ENCODE results near the gene MAVS.
A peak's percentile ranks its signal among the peaks of the same experiment; 100 is the strongest.
"Not testable (repeated sequence)": the region's sequence is repeated elsewhere in the genome, so short reads cannot be mapped to it uniquely, and the experiment has no call there.

The MAVS gene

DNA sequence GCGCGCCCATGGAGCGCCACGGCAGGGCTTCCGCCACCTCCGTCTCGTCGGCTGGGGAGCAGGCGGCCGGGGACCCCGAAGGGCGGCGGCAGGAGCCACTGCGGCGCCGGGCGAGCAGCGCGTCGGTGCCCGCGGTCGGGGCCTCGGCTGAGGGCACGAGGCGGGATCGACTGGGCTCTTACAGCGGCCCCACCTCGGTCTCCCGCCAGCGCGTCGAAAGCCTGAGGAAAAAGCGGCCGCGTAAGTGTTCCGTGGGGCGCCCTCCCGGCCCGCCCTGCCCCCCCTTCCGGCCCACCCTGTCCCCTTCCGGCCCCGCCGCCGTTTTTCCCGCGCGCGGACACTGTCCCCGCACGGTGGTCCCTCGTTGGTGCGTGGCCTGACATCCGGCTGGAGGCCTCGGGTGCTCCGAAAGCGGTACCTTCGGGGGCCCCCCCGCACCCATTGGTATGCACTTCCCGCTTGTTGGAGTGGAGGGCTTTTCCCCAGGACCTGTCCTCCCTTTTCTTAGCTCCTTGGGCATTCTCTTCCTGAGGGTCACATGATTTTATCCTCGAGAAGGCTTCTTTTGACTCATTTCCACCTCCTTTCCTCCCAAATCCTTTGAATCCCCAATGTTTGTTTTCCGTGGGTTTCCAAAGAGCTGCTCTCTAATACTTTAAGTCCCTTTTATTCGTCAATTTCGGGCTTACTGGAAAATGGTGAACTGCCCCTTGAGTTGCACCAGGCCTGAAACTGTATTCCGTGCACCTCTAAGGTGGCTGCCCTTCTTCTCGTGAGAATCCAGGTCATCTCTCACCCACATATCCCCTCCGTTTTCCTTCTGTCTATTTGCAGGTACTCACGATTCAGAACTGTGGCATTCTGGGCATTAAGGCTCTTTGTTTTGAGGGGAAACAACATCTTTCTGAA is 43.1 kb downstream of the MAVS start:
- DNase-seq = peak; percentile 48 to 75 (median 63)

DNA sequence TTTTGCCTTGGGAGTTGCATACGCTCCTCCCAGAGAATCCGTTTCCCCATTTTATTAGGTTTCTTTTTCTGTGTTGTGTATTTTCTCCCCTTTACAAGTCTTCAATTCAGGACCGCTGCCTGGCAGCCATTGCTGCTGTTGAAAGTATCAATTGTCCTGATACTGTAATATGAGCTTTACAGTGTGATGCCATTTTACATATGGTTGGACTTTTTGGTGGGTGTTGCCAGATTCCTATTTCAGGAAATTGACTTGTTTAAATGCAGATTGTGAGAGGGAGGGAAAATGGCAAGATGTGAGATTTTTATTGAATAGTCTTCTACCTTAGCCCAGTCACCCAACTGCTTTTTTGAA is 43.7 kb downstream of the MAVS start:
- peak; percentile 52 to 66 (median 55) for DNase-seq

DNA sequence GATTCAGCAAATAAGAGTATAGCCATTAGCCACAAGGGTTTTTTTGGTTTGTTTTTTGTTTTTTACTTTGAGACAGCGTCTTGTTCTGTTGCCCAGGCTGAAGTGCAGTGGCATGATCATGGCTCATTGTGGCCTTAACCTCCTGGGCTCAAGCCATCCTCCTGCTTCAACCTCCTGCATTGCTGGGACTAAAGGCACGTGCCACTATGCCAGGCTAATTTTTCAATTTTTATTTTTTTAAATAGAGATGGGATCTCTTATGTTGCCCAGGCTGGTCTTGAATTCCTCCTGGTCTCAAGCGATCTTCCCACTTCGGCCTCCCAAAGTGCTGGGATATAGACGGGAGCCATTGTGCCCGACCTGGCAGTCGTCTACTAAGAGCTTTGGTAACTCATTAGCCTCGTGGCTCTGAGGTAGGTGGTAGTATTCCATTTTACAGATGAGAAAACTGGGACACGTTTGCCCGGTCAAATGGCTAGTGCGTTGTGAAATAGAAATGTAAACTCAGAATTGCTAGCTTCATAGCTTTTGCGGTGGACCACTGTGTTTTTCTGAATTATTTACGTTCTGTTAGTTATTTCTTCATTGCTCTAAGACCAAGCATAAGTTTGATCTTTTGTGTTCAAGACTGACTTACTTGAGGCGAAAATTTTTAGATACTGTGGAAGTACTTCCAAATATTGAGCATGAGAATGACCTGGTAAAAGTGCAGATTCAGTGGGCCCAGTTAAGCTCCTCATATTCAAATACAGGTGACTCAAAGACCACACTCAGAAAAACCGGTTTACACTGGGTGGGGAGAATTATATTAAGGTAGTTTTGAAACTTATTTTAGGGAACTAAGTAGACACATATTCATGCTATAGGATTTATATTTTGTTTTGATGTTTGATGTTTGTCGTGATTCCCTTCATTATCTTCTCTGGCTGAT is 44.6 kb downstream of the MAVS start:
- no peak for DNase-seq

DNA sequence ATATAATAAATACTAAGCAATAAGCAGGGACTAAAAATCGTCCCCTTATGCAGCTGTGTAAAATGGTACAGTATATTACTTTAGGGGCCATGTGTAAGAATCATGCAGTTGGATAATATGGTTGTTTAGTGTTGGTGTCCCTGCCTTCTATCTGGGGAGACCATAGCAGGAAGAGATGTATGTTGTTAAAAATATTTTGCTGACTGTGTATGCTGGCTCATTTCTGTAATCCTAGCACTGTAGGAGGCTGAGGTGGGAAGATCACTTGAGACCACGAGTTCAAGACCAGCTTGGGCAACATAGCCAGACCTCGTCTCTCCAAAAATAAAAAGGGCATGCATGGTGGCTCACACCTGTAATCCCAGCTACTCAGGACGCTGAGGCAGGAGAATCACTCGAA is 48.2 kb downstream of the MAVS start:
- DNase-seq = no peak

DNA sequence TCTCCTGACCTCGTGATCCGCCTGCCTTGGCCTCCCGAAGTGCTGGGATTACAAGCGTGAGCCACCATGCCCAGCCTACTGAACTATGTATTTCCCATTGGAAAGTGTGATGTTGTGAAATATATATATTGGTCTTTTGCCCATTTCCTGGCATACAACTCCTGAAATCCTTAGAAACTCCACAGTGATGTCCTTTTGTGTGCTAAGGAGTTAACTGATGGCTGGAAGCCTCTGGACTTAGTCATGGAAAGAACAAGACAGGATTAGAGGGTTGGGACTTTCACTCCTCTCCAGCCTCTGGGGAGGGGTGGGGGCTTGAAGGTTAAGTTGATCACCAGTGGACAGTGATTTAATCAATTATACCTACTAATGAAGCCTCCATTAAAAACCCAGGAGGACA is 49.7 kb downstream of the MAVS start:
- DNase-seq = no peak

DNA sequence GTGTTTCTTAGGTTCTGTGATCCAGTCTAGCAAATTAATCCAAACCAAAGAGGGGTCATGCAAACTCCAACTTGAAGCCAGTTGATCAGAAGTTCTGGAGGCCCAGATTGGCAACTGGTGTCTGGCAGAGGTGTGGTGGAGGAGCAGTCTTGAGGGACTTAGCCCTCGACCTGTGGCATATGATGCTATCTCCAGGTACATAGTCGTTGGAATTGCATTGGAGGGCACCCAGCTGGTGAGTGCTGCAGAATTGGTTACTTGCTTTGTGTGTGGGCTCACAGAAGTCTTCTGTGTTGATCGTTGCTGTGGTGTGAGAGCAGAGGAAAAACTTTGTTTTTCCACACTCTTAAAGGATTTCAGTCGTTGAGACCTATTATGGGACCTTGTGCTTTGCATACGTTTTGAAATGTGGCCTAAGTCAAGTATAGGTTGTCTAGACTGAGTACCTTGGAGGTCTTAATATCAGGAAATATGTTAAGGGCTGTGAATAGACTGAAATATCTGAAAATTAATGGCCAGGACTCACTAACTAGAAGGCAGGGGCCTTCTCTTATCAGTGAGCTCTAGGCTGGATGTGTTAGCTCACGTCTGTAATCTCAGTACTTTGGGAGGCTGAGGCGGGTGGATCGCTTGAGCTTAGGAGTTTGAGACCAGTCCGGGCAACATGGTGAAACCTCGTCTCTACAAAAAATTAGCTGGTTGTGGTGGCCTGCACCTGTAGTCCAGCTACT is 50.4 kb downstream of the MAVS start:
- no peak for DNase-seq

DNA sequence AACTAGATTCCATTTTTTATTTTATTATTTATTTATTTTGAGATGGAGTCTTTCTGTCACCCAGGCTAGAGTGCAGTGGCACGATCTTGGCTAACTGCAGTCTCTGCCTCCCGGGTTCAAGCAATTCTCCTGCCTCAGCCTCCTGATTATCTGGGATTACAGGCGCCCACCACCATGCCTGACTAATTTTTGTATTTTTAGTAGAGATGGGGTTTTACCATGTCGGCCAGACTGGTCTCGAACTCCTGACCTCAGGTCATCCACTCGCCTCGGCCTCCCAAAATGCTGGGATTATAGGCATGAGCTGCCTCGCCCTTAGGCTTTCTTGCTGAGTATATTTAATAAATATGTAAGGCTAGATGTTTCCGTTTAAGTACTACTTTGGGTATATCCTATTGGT is 51.5 kb downstream of the MAVS start:
- DNase-seq = not testable (repeated sequence)

DNA sequence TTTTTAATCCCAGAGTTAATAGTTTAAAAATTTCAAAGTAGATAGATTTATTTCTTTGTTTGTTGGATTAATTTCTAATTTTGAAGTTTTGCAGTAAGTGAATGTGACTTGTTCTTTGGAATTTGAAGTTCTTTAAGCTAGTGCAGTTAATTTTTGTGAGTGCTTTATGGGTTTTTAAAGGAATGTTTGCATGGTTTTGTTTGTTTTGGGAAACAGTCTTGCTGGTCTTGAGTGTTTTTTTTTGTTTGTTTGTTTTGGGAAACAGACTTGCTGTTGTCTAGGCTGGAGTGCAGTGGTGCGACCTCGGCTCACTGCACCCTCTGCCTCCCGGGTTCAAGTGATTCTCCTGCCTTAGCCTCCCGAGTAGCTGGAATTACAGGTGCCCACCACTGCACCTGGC is 52.0 kb downstream of the MAVS start:
- no peak for DNase-seq

DNA sequence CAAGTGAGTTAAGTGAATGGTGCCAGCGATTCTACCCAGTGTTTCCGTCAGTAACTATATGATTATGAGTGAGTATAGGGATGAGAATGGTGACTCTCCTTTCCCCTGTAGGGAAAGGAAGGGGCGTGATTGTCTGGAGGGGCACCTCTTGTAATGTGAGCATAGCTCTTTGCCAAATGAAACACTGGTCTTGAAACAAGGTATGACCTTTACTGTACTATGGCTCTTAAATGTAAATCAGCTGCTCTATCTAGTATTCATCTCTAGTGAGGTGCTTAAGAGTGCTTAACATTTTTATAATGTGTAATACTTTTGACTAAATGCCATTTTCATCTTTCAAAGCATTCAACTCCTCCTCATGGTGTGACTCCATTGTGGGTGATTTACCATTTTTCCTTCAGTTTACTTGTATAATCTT is 53.6 kb downstream of the MAVS start:
- DNase-seq = no peak

DNA sequence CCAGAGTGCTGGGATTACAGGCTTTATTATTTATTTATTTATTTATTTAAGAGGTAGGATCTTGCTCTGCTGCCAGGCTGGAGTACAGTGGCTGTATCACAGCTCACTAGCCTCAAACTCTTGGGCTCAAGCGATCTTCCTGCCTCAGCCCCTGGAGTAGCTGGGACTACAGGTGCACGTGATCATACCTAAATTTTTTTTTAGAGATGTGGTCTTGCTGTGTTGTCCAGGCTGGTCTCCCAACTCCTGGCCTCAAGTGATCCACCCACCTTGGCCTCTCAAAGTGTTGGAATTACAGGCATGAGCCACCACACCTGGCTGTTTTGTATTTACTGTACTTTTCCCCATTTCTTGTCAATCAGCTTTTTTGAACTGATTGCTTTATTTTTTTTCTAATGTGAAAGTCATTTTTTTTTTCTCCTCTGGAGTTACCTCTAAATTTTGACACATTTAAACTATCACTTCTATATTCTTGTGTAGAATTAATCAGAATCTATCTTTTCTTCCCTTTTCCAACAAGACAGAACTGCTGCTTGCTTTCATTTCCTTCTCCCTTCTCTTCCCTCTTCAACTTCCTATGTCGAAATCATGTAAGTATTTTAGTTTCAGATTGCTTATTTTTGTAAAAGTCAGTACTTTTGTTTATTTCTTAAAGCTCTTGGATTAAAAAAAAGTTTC is 54.5 kb downstream of the MAVS start:
- DNase-seq = peak; percentile 58 to 91 (median 85)

DNA sequence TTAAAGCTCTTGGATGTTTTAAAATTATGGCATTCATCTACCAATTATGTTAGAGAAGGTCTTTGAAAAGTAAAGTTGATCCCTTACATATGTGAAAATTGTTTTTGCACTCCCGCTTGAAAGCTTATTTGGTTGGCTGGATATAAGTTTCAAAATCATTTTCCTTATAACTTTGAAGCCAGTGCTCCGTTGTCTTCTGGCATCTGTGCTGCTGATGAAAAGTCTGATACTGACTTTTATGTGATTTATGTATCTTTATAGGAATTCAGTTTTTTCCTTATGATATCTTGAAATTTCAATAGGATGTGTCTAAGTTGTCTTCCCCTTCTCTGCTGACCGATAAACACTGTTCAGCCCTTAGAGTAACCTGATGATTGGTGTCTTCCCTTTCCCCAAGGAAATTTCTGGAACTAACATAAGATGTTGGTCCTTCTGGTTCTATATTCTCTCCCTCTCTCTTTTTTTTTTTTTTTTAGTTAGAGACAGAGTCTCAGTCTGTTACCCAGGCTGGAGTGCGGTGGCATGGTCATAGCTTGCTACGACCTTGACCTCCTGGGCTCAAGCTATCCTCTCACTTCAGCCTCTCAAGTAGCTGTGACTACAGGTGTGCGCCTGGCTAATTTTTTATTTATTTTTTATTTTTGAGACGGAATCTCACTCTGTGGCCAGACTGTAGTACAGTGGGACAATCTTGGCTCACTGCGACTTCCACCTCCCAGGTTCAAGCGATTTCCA is 55.2 kb downstream of the MAVS start:
- DNase-seq = peak in 1 of 3 donors; percentile 42

DNA sequence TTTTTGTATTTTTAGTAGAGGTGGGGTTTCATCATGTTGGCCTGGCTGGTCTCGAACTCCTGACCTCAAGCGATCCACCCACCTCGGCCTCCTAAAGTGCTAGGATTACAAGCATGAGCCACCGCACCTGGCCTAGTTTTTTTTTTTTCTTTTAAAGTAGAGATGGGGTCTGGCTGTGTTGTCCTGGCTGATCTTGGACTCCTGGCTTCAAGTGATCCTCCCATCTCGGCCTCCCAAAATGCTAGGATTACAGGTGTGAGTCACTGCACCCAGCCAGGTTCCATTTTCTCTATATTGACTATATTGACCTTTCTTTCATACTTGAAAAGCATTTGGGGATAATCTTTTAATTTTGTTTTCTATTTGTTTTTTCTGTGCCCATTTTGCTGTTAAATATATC is 55.8 kb downstream of the MAVS start:
- DNase-seq = no peak

DNA sequence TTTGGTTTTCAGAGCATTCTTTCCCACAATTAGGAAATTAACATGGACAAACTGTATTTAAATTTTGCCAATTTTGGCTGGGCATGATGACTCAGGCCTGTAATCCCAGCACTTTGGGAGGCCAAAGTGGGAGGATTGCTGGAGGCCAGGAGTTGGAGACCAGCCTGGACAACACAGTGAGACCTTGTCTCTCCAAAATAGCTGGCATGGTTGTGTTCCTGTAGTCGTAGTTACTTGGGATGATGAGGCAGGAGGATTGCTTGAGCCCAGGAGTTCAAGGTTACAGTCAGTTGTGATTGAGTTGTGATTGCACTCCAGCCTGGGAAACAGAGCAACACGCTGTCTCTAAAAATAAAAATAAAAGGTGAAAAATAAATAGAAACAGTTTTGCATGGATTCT is 57.6 kb downstream of the MAVS start:
- no peak for DNase-seq

DNA sequence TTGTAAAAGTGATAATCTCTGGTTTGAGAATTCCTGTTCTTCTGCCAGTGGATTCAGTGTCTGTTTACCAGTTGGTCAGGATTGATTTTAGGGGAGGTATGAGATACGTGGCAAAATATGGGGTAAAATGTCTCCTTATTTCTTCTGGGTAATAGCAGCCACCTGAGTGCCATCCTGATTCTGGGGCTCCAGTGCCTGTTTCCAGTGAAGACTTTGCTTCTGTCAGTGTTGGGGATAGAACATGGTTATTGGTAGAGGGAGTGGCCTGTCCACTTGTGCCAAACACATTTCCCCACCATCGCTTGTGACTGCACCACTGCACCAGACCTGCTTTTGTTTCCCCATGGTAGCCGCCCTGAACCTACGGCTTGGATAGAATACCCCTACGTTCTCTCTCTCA is 58.2 kb downstream of the MAVS start:
- no peak for DNase-seq

DNA sequence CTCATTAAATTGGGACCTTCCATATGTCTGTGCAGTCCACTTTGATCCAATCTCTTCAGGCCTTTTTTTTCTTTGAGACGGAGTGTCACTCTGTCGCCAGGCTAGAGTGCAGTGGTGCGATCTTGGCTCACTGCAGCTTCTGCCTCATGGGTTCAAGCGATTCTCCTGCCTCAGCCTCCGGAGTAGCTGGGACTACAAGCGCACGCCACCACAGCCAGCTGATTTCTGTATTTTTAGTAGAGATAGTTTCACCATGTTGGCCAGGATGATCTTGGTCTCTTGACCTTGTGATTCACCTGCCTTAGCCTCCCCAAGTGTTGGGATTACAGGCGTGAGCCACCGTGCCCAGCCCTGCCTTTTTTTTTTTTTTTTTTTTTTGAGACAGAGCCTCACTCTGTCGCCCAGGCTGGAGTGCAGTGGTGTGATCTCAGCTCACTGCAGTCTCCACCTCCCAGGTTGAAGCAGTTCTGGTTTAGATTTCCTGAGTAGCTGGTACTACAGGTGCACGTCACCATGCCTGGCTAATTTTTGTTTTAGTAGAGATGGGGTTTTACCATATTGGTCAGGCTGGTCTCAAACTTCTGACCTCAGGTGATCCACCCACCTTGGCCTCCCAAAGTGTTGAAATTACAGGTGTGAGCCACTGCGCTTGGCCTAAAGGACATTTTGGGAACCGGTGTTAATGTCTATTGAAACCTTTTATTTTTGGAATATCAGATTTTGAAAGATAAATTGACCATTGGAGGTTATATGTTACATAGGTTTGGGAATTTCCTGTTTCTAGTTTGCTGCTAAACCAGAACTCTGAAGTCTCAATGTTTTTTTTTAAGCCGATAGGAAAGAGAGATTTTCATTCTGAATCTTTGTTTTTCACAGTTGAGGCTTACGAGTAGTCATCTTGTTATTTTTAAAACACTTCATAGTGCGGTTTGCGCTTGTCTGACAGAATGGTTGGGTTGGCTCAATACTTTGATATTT is 60.4 kb downstream of the MAVS start:
- DNase-seq = not testable (repeated sequence)

DNA sequence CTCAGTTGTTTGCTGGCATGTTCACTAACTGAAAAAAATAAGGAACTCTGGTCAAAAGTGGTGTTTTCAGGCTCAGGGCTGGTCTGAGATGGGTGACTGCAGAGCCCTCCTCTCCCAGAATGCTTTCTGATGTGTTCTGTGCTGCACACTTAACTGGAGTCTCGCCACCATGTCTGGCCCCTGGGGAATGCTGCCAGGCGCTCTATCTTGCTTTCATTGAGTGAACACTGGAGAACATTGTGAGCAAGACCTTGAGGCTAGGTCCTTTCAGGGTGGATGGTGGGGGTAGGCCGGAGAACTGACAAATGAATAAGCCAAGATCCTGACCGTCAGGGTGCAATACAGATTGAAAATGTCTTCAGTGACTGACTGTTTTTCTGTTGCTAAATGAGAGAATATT is 62.0 kb downstream of the MAVS start:
- no peak for DNase-seq

DNA sequence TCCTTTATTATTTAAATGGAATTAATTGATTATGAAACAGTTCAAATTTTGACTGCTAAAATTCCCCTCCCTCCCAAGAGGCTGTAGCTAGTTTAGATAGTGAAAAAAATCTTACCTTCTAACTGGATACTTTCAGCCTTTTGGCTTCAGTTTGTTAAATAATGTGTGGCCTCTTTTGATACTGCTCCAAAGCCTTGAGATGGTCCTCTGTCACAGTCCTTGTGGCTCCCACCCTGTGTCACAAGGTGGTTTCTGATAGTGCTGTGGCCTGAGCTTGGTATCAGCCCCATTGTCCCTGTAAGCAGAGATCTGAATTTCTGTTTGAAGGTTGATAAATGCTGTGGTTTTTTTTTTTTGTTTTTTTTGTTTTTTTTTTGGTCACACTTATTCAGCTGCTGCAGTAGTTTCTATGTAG is 63.3 kb downstream of the MAVS start:
- DNase-seq = peak in 1 of 3 donors; percentile 14

DNA sequence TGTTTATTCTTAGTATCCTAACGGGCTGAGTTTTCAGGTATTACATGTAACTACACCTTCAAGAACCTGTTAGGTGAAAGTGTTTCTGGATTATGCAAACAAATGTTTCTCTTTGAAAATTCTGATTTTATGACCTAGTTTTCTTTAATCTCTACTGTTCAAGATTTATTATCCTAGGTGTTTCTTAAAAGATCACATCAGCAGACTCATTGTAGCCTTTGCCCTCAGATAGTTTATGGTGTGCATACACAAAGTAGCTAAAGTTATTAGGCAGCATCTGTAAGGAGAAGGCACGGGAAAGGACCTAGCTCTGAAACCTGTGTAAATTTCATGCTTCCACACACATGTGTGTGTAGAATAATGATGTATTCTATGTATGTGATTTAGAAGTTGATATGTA is 64.2 kb downstream of the MAVS start:
- DNase-seq = no peak

DNA sequence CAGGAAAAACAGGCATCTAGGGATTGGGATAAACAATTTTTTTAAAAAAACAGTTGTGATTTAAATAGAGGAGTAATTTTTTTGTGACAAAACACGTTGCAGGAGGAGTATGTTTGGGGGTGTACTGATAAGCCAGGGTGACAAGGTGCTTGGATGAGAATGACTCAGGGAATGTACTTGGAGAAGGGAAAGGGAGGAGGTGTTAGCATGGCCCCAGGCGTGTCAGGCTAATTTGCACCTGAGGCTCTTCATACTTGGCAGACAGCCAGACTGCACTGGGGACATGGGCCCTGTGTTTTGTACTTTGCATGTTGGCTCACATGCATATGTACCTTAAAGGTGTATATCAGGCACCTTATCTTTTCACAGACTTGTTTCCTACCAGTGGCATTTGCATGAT is 65.3 kb downstream of the MAVS start:
- DNase-seq = peak in 1 of 3 donors; percentile 13

DNA sequence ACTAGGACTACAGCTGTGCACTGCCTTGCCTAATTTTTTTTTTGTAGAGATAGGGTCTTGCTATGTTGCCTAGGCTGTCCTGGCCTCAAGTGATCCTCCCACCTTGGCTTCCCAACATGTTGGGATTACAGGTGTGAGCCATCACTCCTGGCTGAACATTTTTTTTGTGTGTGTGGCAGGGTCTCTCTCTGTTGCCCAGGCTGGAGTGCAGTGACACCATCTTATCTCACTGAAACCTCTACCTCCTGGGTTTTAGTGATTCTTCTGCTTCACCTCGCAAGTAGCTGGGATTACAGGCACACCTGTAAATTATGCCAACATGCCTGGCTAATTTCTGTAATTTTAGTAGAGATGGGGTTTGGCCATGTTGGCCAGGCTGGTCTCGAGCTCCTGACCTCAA is 67.8 kb downstream of the MAVS start:
- DNase-seq = no peak

DNA sequence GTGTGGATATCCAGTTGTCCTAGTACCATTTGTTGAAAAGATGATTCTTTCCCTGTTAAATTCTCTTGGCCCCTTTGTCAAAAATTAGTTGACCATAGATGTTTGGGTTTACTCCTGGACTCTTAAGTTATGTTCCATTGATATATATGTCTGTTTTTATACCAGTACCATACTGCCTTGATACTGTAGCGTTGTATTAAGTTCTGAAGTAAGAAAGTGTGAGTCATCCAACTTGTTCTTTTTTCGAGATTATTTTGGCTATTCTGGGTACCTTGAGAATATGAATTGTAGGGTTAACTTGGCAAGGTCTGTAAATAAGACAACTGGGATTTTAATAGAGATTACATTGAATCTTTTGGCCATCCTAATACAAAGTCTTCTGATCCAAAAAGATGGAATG is 69.1 kb downstream of the MAVS start:
- no peak for DNase-seq

Measured in suppressor macrophage treated with lipopolysaccharide for 1 hour (primary cell).